Measurements from ENCODE around the gene HDAC9. TPM values are rescaled to one million over a fixed set of nuclear protein-coding genes. Genes with fewer than 3 reads are reported as not detected.

The HDAC9 gene
- total RNA-seq, 1 experiment from 2014 or later = 17.1 TPM

DNA sequence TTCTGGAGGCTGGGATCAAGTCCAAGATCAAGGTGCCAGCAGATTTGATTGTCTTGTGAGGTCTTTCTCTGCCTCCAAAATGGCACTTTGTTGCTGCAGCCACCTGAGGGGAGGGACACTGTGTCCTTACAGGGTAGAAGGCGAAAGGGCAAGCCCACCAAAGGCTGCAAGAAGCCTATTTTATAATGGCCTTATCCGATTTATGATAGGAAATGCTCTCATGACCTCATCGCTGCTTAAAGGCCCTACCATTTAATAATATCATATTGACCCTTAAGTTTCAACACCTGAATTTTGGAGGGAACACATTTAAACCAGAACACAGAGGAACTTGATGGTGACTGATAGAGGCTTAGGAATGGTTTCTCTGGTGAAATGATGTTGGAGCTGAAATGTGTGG, 325.4 kb downstream of the HDAC9 start:
- Histone ChIP-seq H3K27me3 (ENCODE audit: control insufficient read depth, insufficient read depth, low read length) (no peaks in the 10 kb centered on the region), H3K4me1 (ENCODE audit: control insufficient read depth, insufficient read depth, low read length) (no peaks in the 10 kb centered on the region), H3K4me3 (ENCODE audit: low read depth in 2 of 2, low read length in 2 of 2) (no peak overlapping the region), H3K27ac (ENCODE audit: low read length) (no peak overlapping the region), H3K9me3 (ENCODE audit: control insufficient read depth, insufficient read depth, low read depth, low read length) (no peaks in the 10 kb centered on the region), H3K36me3 (ENCODE audit: control insufficient read depth, insufficient read depth, low read length) (no peaks in the 10 kb centered on the region)
- TF ChIP-seq POLR2AphosphoS5 (IDR thresholded peaks at IDR 0.05; ENCODE audit: low read depth, low read length) = no peak
- no peak for TF ChIP-seq CTCF (IDR thresholded peaks at IDR 0.05)
- TF ChIP-seq REST (IDR thresholded peaks at IDR 0.05; ENCODE audit: insufficient read depth in 1 of 2, low read depth in 2 of 2, low read length in 1 of 2) = no peak
- BruUV-seq (replicated peaks) = no TSS peak
- intact Hi-C loops (cut with micrococcal nuclease; ENCODE audit: unreplicated experiment) = no loop called here
- ChIA-PET CTCF (no interaction called here), POLR2A (no interaction called here)
- DNase-seq (ENCODE audit: low read depth, low spot score) (no peak), ATAC-seq (no peak)
- in situ Hi-C loops (cut with HindIII; ENCODE audit: low pct_unique_long_range_greater_than_20kb, low sequenced_read_pairs) = no loop called here

- TF ChIP-seq POLR2AphosphoS5 (IDR thresholded peaks at IDR 0.05; ENCODE audit: low read depth, low read length) (no peak), REST (IDR thresholded peaks at IDR 0.05; ENCODE audit: insufficient read depth in 1 of 2, low read depth in 2 of 2, low read length in 1 of 2) (no peak), CTCF (IDR thresholded peaks at IDR 0.05) (no peak), TCF7L2 (IDR thresholded peaks at IDR 0.05; ENCODE audit: low read depth, low read length) (no peak), SIN3A (IDR thresholded peaks at IDR 0.05; ENCODE audit: borderline replicate concordance, insufficient read depth, low read depth, low read length) (no peak)
- ATAC-seq (no peak), DNase-seq (ENCODE audit: low read depth, low spot score) (no peak)
- CTCF ChIA-PET = no interaction called here
- Histone ChIP-seq H3K36me3 (ENCODE audit: control insufficient read depth, insufficient read depth, low read length) (no peaks in the 10 kb centered on the region), H3K9me3 (ENCODE audit: control insufficient read depth, insufficient read depth, low read depth, low read length) (no peaks in the 10 kb centered on the region), H3K4me3 (ENCODE audit: low read depth in 2 of 2, low read length in 2 of 2) (no peak overlapping the region), H3K4me1 (ENCODE audit: control insufficient read depth, insufficient read depth, low read length) (no peaks in the 10 kb centered on the region), H3K27ac (ENCODE audit: low read length) (no peak overlapping the region), H3K27me3 (ENCODE audit: control insufficient read depth, insufficient read depth, low read length) (no peaks in the 10 kb centered on the region)
- POLR2A ChIA-PET = no interaction called here
- intact Hi-C loops (cut with micrococcal nuclease; ENCODE audit: unreplicated experiment) = no loop called here
- in situ Hi-C loops (cut with HindIII; ENCODE audit: low pct_unique_long_range_greater_than_20kb, low sequenced_read_pairs) = no loop called here
- BruUV-seq (replicated peaks) = no TSS peak
These were observed 326.0 kb downstream of the HDAC9 start for GRCh38 chr7:18821554-18821953.
